Spinal cord (tissue), 10 donors: Measurements from ENCODE around the gene ANXA8. TPM values are rescaled to one million over a fixed set of nuclear protein-coding genes. Genes with fewer than 3 reads are reported as not detected.
A peak's percentile ranks its signal among the peaks of the same experiment; 100 is the strongest.

ENCODE experiments used
- DNase-seq, 6 donors: peaks; one replicate each; pipeline versions ENCODE4 v3.0.0 to v3.0.0-alpha.2; 2013 to 2015; ENCODE audit warnings: low spot score in 6 of 6, low read depth in 4 of 6
- H3K27ac ChIP-seq: one replicate; pipeline ENCODE4 v1.5.1; 2013; ENCODE audit warnings: low read depth, low read length, control low read depth
- H3K27me3 ChIP-seq: one replicate; pipeline ENCODE4 v1.6.1; 2013; ENCODE audit warnings: low read length; ENCODE audit not compliant: control insufficient read depth, insufficient read depth
- H3K36me3 ChIP-seq: one replicate; pipeline ENCODE4 v1.6.1; 2013; ENCODE audit warnings: low read length; ENCODE audit not compliant: control insufficient read depth, insufficient read depth
- H3K4me1 ChIP-seq: one replicate; pipeline ENCODE4 v1.6.1; 2013; ENCODE audit warnings: low read length; ENCODE audit not compliant: control insufficient read depth, insufficient read depth
- H3K4me3 ChIP-seq: one replicate; pipeline ENCODE4 v1.5.1; 2013; ENCODE audit warnings: low read depth, low read length, control low read depth
- H3K9me3 ChIP-seq: one replicate; pipeline ENCODE4 v1.6.1; 2013; ENCODE audit warnings: low read length; ENCODE audit not compliant: control insufficient read depth, insufficient read depth
- WGBS: methylation state at CpG from one replicate; pipeline ENCODE4 v1.1.5; 2013; ENCODE audit warnings: missing lambda C conversion rate; ENCODE audit not compliant: insufficient coverage; 5-methylcytosine and 5-hydroxymethylcytosine counted together
- polyA plus RNA-seq, 2 donors: library from polyadenylated mRNA; unstranded; fragments of 120-200 nt; gene quantifications; one replicate each; pipeline ENCODE4 v1.2.1, GENCODE V29; 2013; ENCODE audit not compliant: insufficient read length in 2 of 2
- total RNA-seq, 2 donors: library from RNA; depleted of rRNA in 1 of 2; stranded (reverse); fragments of 120-200 nt in 1 of 2; fragments of >200 nt in 1 of 2; gene quantifications; one replicate each; pipeline versions ENCODE4 v1.2.3 to v1.2.4, GENCODE V29; 2013 to 2014
- donor health status: healthy.

The ANXA8 gene
- total and polyA plus RNA-seq, 4 donors, result 0.17 to 0.20 TPM; not detected in 2

DNA sequence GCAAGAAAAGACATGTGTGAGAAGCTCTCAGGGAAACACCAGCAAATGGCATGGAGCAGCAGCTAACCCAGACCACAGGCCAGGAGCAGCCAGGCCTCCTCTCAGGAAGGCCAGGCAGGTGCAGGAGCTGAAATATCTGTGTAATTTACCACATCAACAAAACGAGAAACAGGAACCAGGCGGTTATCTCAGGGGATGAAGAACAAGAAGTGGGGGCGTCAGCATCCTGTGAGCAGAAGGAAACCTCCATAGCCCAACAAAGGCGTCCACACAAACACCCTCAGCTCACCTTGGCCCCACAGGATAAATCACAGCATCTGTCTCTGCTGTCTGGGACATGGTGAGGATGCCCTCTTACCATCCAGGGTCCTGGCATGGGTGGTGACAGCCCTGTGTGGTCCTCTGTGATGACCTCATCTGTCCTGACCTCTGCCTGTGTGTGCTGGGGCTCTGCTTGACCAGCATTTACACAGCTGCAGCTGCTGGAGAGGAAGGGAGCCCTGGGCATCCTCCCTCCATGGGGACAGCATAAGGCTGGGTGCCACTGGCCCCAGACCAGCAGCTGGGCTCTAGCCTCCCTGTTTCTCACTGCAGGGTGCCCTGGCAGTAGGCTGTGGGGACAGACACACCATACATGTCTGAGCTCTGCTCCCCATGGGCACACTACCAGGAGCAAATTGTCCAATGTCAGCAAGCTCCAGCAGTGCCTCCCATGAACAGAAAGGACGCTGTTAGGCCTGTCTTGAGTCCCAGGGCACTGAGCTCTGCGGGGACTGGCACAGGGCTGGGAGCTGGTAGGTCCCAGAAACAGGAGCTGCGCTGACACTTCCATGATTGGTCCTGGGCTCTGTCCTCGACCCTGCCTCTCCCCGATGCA lies 34.6 kb downstream of the ANXA8 start:
- Histone ChIP-seq H3K27me3 (no peaks in the 10 kb centered on the region), H3K4me3 (no peak overlapping the region), H3K9me3 (peaks cover 2% of the 10 kb centered on the region), H3K4me1 (peaks cover 10% of the 10 kb centered on the region), H3K27ac (no peak overlapping the region), H3K36me3 (no peaks in the 10 kb centered on the region)
- 70% methylated on average over 5 of the region's 9 CpGs for WGBS
- DNase-seq, result no peak

DNA sequence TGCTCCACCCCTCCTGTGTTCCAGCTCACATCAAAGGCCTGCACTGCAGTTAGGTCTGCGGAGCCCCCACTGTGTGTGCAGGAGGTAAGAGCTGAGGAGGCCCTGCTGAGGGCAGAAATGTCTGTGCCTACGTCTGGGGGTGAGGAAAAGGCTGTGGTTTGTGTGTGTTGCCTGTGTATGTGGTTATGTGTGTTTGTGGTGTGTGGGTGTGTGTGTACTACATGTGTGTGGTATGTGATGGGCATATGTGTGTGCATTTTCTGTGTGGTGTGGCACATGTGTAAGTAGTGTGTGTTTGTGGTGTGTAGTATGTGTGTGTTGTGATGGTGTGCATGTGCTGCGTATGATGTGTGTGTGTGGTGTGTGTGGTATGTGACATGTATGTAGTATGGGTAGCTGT lies 36.2 kb downstream of the ANXA8 start:
- Histone ChIP-seq H3K4me3 (no peak overlapping the region), H3K9me3 (peaks cover 2% of the 10 kb centered on the region), H3K4me1 (peaks cover 8% of the 10 kb centered on the region), H3K27me3 (no peaks in the 10 kb centered on the region), H3K27ac (no peak overlapping the region), H3K36me3 (no peaks in the 10 kb centered on the region)
- WGBS, result 75% methylated on average over 3 of the region's 3 CpGs
- no peak for DNase-seq

GRCh38 chr10:47447209-47447608 lies 36.7 kb downstream of the ANXA8 start:
- no peak for DNase-seq
- Histone ChIP-seq H3K4me1 (peaks cover 8% of the 10 kb centered on the region), H3K9me3 (peaks cover 2% of the 10 kb centered on the region), H3K27me3 (no peaks in the 10 kb centered on the region), H3K4me3 (no peak overlapping the region), H3K27ac (no peak overlapping the region), H3K36me3 (no peaks in the 10 kb centered on the region)
- WGBS, result 85% methylated on average over 4 of the region's 4 CpGs

DNA sequence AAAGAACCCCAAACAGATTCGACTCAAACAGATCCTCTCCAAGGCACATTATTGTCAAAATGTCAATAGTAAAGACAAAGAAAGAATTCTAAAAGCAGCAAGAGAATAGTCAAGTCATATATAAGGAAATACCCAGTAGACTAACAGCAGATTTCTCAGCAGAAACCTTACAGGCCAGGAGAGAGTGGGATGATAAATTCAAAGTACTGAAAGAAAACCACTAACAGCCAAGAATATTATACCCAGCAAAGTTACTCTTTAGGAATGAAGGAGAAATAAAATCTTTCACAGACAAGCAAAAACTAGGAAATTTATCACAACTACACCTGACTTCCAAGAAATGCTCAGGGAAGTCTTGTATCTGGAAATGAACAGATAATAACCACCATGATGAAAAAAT lies 38.2 kb downstream of the ANXA8 start:
- Histone ChIP-seq H3K4me1 (peaks cover 8% of the 10 kb centered on the region), H3K36me3 (no peaks in the 10 kb centered on the region), H3K9me3 (peaks cover 2% of the 10 kb centered on the region), H3K4me3 (no peak overlapping the region), H3K27me3 (no peaks in the 10 kb centered on the region), H3K27ac (no peak overlapping the region)
- no peak for DNase-seq
- WGBS, result no CpG with 5 or more reads among the region's 1 CpG

DNA sequence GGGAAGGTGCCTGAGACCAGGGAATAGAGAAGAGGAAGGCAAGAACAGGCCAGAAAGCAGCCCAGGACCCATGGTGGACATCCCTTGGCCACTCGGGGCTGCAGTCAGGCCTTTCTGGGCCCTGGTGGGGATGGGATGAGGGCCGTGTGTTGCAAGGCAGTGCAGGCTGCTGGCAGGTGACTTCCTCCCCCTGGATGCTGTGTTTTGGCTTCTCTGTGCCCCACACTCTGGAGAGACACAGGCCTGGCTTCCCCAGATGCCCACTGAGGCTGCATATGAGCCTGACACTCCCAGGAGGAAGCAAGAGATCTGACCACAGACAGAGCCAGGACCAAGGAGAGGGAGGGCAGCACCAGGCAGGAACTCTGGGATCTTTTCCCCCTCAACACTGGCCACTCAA lies 39.9 kb downstream of the ANXA8 start:
- H3K36me3 ChIP-seq, result no peaks in the 10 kb centered on the region
- H3K4me3 ChIP-seq, result no peak overlapping the region
- DNase-seq, result no peak
- peaks cover 2% of the 10 kb centered on the region for H3K9me3 ChIP-seq
- 69% methylated on average over 2 of the region's 2 CpGs for WGBS
- no peak overlapping the region for H3K27ac ChIP-seq
- no peaks in the 10 kb centered on the region for H3K4me1 ChIP-seq
- H3K27me3 ChIP-seq, result no peaks in the 10 kb centered on the region

GRCh38 chr10:47443145-47443544 lies 40.8 kb downstream of the ANXA8 start:
- H3K36me3 ChIP-seq, result no peaks in the 10 kb centered on the region
- H3K4me1 ChIP-seq, result no peaks in the 10 kb centered on the region
- no peak overlapping the region for H3K27ac ChIP-seq
- peaks cover 2% of the 10 kb centered on the region for H3K9me3 ChIP-seq
- 73% methylated on average over 1 of the region's 2 CpGs for WGBS
- no peak for DNase-seq
- H3K4me3 ChIP-seq, result no peak overlapping the region
- no peaks in the 10 kb centered on the region for H3K27me3 ChIP-seq

DNA sequence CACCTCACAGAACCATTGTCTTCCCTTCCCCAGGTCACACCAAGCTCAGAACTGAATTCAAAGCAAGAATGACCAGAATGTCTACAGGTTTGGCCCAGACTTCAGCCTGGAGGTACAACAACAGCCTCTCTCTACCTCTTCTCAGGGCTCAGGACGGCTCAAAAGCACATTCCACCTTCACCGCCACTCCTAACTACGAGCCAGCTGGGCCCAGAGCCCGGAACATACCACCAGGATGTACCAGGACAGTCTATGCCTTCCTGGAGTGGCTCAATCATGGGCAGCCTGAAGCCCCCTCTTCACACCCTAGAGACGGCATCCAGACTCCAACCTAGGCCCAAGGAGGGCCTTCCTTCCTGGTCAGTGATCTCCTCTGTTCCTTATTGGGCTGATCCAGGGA lies 41.6 kb downstream of the ANXA8 start:
- H3K4me1 ChIP-seq, result no peaks in the 10 kb centered on the region
- H3K4me3 ChIP-seq, result no peak overlapping the region
- no peak overlapping the region for H3K27ac ChIP-seq
- H3K36me3 ChIP-seq, result no peaks in the 10 kb centered on the region
- no peaks in the 10 kb centered on the region for H3K27me3 ChIP-seq
- peaks cover 2% of the 10 kb centered on the region for H3K9me3 ChIP-seq
- no peak for DNase-seq
- 76% methylated on average over 5 of the region's 5 CpGs for WGBS

DNA sequence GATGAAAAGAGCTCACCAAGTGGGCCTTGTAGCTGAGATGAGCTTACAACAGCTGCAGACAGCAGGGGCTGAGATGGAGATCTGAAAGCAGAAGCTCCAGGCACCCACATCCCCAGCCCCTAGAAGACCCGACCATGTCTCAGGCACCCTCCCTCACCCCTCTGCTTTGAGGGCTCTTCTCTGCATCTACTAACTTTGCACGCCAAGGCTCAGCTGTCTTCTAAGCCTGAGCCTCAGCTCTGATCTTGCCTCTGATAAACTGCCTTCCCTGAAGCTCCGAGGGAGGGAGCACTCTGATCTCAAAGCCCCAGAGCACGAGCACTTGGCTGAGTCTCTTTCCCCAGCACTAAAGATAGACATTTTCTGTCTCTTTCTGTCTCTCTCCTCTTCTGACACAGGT lies 42.0 kb downstream of the ANXA8 start:
- H3K36me3 ChIP-seq, result no peaks in the 10 kb centered on the region
- no peak for DNase-seq
- no peaks in the 10 kb centered on the region for H3K4me1 ChIP-seq
- no peaks in the 10 kb centered on the region for H3K27me3 ChIP-seq
- peaks cover 2% of the 10 kb centered on the region for H3K9me3 ChIP-seq
- no peak overlapping the region for H3K4me3 ChIP-seq
- 73% methylated on average over 4 of the region's 4 CpGs for WGBS
- no peak overlapping the region for H3K27ac ChIP-seq

DNA sequence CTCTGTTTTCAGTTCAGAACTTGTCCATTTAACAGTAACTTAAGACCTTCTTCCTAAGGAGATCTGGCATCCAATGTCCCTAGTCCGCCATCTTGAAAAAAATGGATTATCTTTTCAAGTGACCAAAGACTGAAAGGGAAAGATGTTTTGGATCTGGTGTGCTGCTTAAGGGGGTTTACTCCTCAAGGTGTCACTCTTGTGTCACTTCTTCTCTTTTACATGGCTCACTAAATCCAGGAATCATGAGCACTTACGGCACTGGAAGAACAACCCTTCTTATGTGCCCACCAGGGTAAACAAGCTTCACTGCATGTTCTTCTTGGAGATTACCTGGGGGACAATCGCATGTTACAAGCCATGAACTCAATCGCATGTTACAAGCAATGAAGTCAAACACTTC lies 43.7 kb downstream of the ANXA8 start:
- Histone ChIP-seq H3K27me3 (no peaks in the 10 kb centered on the region), H3K4me1 (no peaks in the 10 kb centered on the region), H3K4me3 (no peak overlapping the region), H3K9me3 (peaks cover 2% of the 10 kb centered on the region), H3K27ac (no peak overlapping the region), H3K36me3 (no peaks in the 10 kb centered on the region)
- no peak for DNase-seq
- 87% methylated on average over 3 of the region's 4 CpGs for WGBS

DNA sequence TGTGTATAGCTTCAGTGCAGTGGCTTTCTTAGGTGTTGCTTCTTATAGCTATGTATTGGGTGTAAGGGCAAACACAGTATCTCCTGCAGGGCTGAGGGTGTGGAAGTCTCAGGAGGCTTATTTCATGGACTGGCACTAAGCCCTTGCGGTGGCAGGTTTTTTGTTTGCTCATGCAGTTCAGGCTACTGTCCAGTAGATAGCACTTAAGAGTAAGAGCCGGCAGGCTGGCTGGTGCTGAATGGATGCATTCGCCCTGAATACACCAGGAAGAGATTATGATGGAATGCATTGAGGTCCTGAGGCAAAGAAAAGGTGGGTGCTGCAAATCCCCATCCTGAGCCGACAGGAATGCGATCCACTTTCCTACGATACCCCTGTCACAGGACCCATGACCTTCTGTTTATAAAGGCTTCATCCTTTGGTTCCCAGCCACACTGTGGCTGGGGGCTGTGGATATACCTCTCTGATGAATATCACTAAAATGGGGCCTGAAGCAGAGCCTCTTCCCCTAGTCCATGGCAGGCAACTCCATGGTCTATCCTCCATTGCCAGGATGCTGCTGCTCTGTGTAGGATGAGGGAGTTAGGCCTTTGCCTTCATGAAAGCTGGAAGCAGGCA lies 44.9 kb downstream of the ANXA8 start:
- H3K4me3 ChIP-seq, result no peak overlapping the region
- H3K27me3 ChIP-seq, result no peaks in the 10 kb centered on the region
- no peak overlapping the region for H3K27ac ChIP-seq
- 29% methylated on average over 3 of the region's 6 CpGs for WGBS
- H3K4me1 ChIP-seq, result no peaks in the 10 kb centered on the region
- H3K9me3 ChIP-seq, result peaks cover 2% of the 10 kb centered on the region
- peak in 1 of 6 donors; percentile 8 for DNase-seq
- no peaks in the 10 kb centered on the region for H3K36me3 ChIP-seq
